D341Med (cell line): ENCODE data around the gene ODC1.

Experiments
- DNase-seq: peaks from one replicate; pipeline ENCODE4 v3.0.0; 2012; ENCODE audit warnings: low spot score

ODC1 gene

GRCh38 chr2:10400002-10400401, 48.1 kb downstream of the ODC1 start:
- no peak for DNase-seq

GRCh38 chr2:10399358-10399757, 48.8 kb downstream of the ODC1 start:
- no peak for DNase-seq

- DNase-seq: no peak
Observed at GRCh38 chr2:10398496-10398895, 49.6 kb downstream of the ODC1 start.

DNA sequence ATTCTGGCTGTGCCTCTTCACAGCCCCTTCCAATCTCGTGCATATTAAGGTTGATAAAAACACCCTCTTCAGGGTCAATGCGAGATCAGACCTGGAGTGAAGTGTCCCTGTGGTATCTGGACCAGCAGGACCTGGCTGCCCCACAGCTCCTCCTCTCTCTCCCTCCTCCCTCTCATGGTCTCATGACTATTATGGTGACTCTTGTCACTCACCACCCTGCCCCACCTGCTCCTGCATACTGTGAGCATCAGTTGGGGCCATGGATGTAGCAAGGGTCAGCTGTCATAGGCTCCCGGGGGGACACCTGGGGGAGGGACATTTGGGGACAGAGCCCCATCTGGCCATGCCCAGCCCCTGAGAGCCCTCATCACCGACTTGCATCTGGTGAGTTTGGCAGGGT, 50.2 kb downstream of the ODC1 start:
- no peak for DNase-seq

DNA sequence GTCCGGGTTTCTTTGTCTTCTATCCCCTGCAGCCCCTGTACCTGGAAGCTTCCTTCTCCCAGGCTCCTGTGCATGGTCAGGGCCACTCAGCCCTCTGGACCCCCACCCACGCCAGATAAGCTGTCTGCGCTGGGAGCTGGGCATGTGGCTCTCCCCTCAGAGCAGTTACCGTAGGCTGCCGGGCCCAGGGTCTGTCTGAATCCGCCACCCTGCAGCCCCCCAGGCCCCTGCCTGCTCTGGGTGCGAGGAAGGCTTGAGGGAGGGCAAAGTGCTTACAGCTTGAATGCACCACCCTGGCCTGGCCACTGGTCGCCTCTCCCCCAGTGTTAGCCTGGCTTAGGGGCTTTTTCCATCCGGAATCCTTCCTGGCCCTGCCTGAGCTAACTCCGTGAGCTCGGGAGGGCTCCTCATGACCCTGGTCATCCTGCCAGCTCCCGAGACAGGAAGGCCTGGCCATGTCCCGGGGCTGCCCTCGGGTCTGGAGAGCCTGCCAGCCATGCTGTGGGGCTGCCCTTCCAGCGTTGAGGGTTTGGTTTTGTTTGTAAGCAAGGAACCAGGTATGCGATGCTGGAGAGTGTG, 50.7 kb downstream of the ODC1 start:
- no peak for DNase-seq

DNA sequence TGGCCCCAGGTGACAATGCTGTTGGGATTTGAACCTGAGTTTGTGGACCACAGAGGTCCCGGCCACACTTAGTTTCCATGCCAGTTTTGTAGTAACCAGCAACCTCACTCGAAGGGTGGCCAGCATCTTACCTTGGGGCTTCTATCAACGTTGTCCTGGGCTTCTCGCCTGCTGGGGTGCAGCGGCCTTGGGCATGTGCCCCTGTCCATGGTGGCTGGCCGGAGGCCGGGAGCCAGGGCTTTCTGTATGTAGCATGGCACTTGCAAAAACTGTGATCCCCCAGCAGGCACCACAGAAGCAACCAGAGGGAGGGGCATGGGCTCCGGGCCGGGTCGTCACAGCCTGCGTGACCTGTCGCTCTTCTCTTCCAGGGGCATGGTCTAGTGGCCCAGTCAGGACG, 51.7 kb downstream of the ODC1 start:
- no peak for DNase-seq

GRCh38 chr2:10395893-10396292, 52.2 kb downstream of the ODC1 start:
- DNase-seq: no peak

- no peak for DNase-seq
Observed at GRCh38 chr2:10393640-10393982, 54.5 kb downstream of the ODC1 start.

DNA sequence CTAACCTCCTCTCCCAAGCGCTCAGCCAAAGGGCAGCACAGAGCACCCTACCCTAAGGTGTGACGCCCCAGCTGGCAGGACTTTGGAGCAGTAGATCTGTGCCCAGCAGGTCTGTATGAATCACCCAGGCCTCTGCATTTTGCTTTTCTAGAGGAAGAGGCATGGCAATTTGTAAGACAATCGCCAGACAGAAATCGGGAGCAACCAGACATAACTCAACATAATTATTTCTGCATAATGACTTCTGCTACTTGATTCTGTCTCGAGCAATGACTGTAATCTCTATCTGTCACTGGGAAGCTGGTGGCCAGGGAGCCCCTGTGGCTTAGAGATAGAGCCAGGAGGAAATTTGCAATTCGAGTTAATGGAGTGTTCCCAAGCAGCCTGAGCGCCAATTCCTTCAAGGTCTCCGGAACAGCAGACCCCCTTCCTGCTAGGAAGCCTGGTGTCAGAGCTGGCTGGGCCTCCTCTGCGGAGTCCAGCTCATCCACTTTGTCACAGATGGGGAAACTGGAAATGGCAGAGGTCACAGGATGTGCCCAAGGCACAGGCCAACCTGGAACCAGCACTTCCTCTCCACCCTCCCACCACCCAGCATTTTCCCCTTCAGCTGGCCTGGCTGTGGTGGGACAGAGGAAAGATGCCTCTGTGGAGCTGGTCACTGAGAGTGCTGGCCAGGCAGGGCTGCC, 55.0 kb downstream of the ODC1 start:
- DNase-seq: no peak

DNA sequence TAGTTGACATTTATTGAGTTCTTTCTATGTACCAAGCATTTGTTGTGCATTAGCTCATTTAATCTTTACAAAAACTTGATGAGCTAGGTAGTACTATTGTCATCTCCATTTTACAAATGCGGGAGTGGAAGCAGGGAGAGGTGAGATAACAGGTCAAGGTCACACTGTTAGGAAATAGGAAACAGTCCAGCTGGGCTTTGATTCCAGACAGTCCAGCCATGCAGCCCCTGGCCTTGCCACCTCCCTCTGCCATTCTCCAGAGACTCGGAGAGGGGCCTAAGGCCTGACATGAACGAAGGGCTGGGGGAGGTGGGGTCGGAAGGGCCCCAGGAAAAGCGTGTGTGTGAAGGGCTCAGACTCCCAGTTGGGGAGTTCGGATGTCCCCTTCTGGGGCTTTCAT, 55.6 kb downstream of the ODC1 start:
- DNase-seq: no peak

DNA sequence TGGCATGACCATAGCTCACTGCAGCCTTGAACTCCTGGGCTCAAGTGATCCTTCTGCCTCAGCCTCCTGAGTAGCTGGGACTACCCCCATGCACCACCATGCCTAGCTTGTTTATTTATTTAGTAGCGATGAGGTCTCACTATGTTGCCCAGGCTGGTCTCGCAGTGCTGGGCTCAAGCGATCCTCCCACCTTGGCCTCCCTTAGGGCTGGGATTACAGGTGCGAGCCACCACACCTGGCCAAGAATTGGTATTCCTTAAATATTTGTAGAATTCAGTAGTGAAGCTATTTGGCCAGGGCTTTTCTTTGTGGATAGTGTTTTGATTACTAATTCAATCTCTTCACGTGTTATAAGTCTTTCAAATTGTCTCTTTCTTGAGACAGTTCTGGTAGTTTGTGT, 56.0 kb downstream of the ODC1 start:
- DNase-seq: no peak

DNA sequence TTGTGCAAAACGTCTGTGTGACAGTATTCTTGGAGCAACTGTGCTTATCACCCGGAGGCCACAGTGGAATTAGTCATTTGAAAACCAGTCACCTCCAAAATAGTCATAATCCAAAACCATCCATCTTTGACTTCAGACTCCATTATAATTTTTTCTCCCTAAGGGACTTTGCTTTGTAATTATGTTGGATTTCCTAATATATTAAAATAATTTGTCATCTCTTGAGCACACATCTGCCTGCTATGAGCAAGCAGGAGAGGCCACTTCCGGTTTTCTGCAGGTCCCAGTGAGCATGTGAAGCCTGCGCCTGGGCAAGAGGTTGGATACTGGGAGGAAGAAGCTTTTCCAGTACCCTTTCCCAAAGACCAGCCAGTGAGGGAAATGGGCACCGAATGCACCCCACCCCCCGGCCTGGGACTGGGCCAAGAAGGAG, 57.7 kb downstream of the ODC1 start:
- no peak for DNase-seq
